Spleen (tissue), 7 donors: Measurements from ENCODE around the gene TTN.

Source experiments
- POLR2AphosphoS5 ChIP-seq, 3 donors: sonication (generic); formaldehyde crosslinking; IDR thresholded peaks; one replicate each; pipeline ENCODE4 v1.5.1; 2017; ENCODE audit warnings: antibody characterized with exemption in 3 of 3
- TF ChIP-seq, protein P1 (sequence below), 11 experiments: fragments of 200-600 bp in 7 of 11; fragments of 450-650 bp in 4 of 11; sonication (generic) in 4 of 11; IDR thresholded peaks in 8 of 11; conservative IDR thresholded peaks in 3 of 11; 1 replicate in 7 of 11; 2 replicates in 4 of 11; pipeline versions ENCODE4 v1.4.0 to v1.8.0; 2016 to 2021; ENCODE audit warnings: antibody characterized with exemption in 11 of 11, inconsistent platforms in 4 of 11, mild to moderate bottlenecking in 1 of 11
- donor health status: DM: no; HTN: no; CAD: no; lungs with moderate emphysema.
- donor health status: DM: no; HTN: no; CAD: no.
- donor health status: DM: no; HTN: no; CAD: no.

DNA sequence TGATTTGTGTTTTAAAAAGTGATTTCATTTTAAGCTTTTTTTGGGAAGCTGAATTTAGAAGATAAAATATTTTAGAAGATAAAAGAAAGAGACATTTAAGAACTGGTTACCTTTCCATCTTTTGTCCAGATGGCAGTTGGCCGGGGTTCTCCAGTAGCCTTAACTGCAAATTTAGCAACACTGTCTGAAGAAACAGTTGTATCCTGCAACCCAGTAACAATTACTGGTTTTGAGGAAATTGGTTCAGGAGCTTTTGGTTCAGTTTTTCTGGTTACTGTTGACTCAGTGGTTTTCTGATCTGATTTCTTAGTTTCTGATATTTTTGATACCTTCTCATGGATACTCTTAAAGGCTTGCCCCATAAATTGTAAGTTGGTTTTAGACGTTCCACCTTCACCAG lies 277.1 kb downstream of the TTN start:
- no peak for TF ChIP-seq POLR2AphosphoS5 (IDR thresholded peaks at IDR 0.05)
- TF ChIP-seq, protein P1, sequence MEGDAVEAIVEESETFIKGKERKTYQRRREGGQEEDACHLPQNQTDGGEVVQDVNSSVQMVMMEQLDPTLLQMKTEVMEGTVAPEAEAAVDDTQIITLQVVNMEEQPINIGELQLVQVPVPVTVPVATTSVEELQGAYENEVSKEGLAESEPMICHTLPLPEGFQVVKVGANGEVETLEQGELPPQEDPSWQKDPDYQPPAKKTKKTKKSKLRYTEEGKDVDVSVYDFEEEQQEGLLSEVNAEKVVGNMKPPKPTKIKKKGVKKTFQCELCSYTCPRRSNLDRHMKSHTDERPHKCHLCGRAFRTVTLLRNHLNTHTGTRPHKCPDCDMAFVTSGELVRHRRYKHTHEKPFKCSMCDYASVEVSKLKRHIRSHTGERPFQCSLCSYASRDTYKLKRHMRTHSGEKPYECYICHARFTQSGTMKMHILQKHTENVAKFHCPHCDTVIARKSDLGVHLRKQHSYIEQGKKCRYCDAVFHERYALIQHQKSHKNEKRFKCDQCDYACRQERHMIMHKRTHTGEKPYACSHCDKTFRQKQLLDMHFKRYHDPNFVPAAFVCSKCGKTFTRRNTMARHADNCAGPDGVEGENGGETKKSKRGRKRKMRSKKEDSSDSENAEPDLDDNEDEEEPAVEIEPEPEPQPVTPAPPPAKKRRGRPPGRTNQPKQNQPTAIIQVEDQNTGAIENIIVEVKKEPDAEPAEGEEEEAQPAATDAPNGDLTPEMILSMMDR (IDR thresholded peaks at IDR 0.05 in 8 of 11, conservative IDR thresholded peaks at IDR 0.05 in 3 of 11), result no peak
